HCT116 (cell line): ENCODE measurements around the gene CPA4. TPM values are rescaled to one million over a fixed set of nuclear protein-coding genes. Genes with fewer than 3 reads are reported as not detected.
A peak's percentile ranks its signal among the peaks of the same experiment; 100 is the strongest.

Experiments used
- ATAC-seq: fragments of 200-7000 bp; cut with Tn5 transposase; 2 replicates; pipeline ENCODE4 v1.9.1; 2020; ENCODE audit warnings: mild to moderate bottlenecking, moderate library complexity
- BruUV-seq: library from RNA; stranded (reverse); fragments of 400-500 nt; replicated peaks from 2 replicates; lab custom pipeline; 2021; lab: Mats Ljungman, UMichigan
- CTCF ChIA-PET: fragments of 300-600 bp; sonication (Branson Sonifier 250); formaldehyde crosslinking; loops from one replicate; lab custom pipeline; 2021; ENCODE audit warnings: antibody characterized with exemption; lab: Charles Lee
- POLR2A ChIA-PET: fragments of 300-600, 350-600 bp; sonication (Branson Sonifier 250); formaldehyde crosslinking; loops from one replicate; lab custom pipeline; 2021; ENCODE audit warnings: antibody characterized with exemption; lab: Charles Lee
- RAD21 ChIA-PET, 2 experiments: fragments of 300-600 bp; sonication (Branson Sonifier 250); formaldehyde crosslinking; loops; one replicate each; lab custom pipeline; 2023; ENCODE audit warnings: low total read pairs in 2 of 2; ENCODE audit not compliant: uncharacterized antibody in 2 of 2, unreplicated experiment in 2 of 2, low non-redundant PET in 1 of 2; lab: Charles Lee
- DNase-seq: peaks from one replicate; pipeline ENCODE4 v3.0.0-alpha.2; 2010; ENCODE audit warnings: low read depth, low spot score
- H2AFZ ChIP-seq: fragments of 200-600 bp; shearing (Covaris generic), sonication (generic); 2 replicates; pipeline ENCODE4 v1.6.1; 2017; ENCODE audit warnings: low read depth, mixed run types, mixed read lengths, antibody characterized with exemption, low read length; ENCODE audit not compliant: poor library complexity, severe bottlenecking
- H3K27ac ChIP-seq: 2 replicates; pipeline ENCODE4 v1.5.1; 2012; ENCODE audit warnings: low read depth, low read length
- H3K27me3 ChIP-seq: fragments of 200-600 bp; sonication (generic); 2 replicates; pipeline ENCODE4 v1.6.1; 2016; ENCODE audit warnings: mixed run types, low read length, mixed read lengths; ENCODE audit not compliant: insufficient read depth
- H3K36me3 ChIP-seq, 2 experiments: fragments of 200-500 bp in 1 of 2; fragments of 200-600 bp in 1 of 2; sonication (Bioruptor generic) in 1 of 2; sonication (generic) in 1 of 2; 2 replicates each; pipeline versions ENCODE4 v1.5.1 to v1.6.1; 2014 to 2016; ENCODE audit warnings: low read length in 2 of 2, inconsistent platforms in 1 of 2, mixed read lengths in 1 of 2, mixed run types in 1 of 2; ENCODE audit not compliant: insufficient read depth in 2 of 2, control insufficient read depth in 1 of 2
- H3K4me1 ChIP-seq, 2 experiments: fragments of 200-600 bp in 1 of 2; sonication (generic) in 1 of 2; 2 replicates each; pipeline versions ENCODE4 v1.5.1 to v1.6.1; 2012 to 2017; ENCODE audit warnings: low read length in 2 of 2, inconsistent platforms in 1 of 2, mild to moderate bottlenecking in 1 of 2, mixed read lengths in 1 of 2, mixed run types in 1 of 2, moderate library complexity in 1 of 2; ENCODE audit not compliant: insufficient read depth in 2 of 2, control insufficient read depth in 1 of 2
- H3K4me2 ChIP-seq: fragments of 200-600 bp; sonication (generic); 2 replicates; pipeline ENCODE4 v1.6.1; 2017; ENCODE audit warnings: mixed run types, low read length, mixed read lengths
- H3K4me3 ChIP-seq, 2 experiments: fragments of 200-600 bp in 1 of 2; sonication (generic) in 1 of 2; replicated peaks in 1 of 2; 2 replicates each; pipeline ENCODE4 v1.5.1; 2011 to 2016; ENCODE audit warnings: low read length in 2 of 2, control low read depth in 1 of 2, low read depth in 1 of 2, mild to moderate bottlenecking in 1 of 2, mixed read lengths in 1 of 2, mixed run types in 1 of 2
- H3K79me2 ChIP-seq: fragments of 200-600 bp; sonication (generic); 2 replicates; pipeline ENCODE4 v1.6.1; 2017; ENCODE audit warnings: mild to moderate bottlenecking, mixed run types, low read length, moderate library complexity, mixed read lengths; ENCODE audit not compliant: insufficient read depth
- H3K9ac ChIP-seq: fragments of 200-600 bp; sonication (generic); 2 replicates; pipeline ENCODE4 v1.6.1; 2016; ENCODE audit warnings: low read length, mixed read lengths
- H3K9me2 ChIP-seq: fragments of 200-600 bp; sonication (generic), shearing (Covaris generic); 2 replicates; pipeline ENCODE4 v1.6.1; 2017; ENCODE audit warnings: mixed run types, mild to moderate bottlenecking, moderate library complexity; ENCODE audit not compliant: insufficient read depth
- H3K9me3 ChIP-seq, 2 experiments: fragments of 200-500 bp in 1 of 2; fragments of 200-600 bp in 1 of 2; sonication (Bioruptor generic) in 1 of 2; sonication (generic) in 1 of 2; 2 replicates each; pipeline ENCODE4 v1.6.1; 2014 to 2017; ENCODE audit warnings: low read length in 2 of 2, mixed read lengths in 2 of 2, inconsistent platforms in 1 of 2, low read depth in 1 of 2, mild to moderate bottlenecking in 1 of 2, mixed run types in 1 of 2, moderate library complexity in 1 of 2; ENCODE audit not compliant: control insufficient read depth in 1 of 2, insufficient read depth in 1 of 2
- H4K20me1 ChIP-seq: fragments of 200-600 bp; sonication (generic), shearing (Covaris generic); 2 replicates; pipeline ENCODE4 v1.6.1; 2017; ENCODE audit warnings: mixed run types, mild to moderate bottlenecking, moderate library complexity; ENCODE audit not compliant: insufficient read depth
- CBX3 ChIP-seq: IDR thresholded peaks from 2 replicates; pipeline ENCODE4 v1.6.1; 2012; ENCODE audit warnings: low read depth
- ELF1 ChIP-seq: IDR thresholded peaks from 2 replicates; pipeline ENCODE4 v1.6.1; 2012; ENCODE audit warnings: low read depth, borderline replicate concordance
- JUND ChIP-seq: IDR thresholded peaks from 2 replicates; pipeline ENCODE4 v1.6.1; 2012
- POLR2AphosphoS5 ChIP-seq: IDR thresholded peaks from 2 replicates; pipeline ENCODE4 v1.6.1; 2011; ENCODE audit warnings: mild to moderate bottlenecking, low read depth, low read length, moderate library complexity
- REST ChIP-seq: IDR thresholded peaks from 2 replicates; pipeline ENCODE4 v1.6.1; 2012; ENCODE audit warnings: low read depth
- SP1 ChIP-seq: IDR thresholded peaks from 2 replicates; pipeline ENCODE4 v1.6.1; 2012; ENCODE audit warnings: low read depth
- SRF ChIP-seq: IDR thresholded peaks from 2 replicates; pipeline ENCODE4 v1.6.1; 2012; ENCODE audit warnings: low read depth
- TCF7L2 ChIP-seq: IDR thresholded peaks from 2 replicates; pipeline ENCODE4 v1.7.0; 2011; ENCODE audit warnings: borderline replicate concordance, inconsistent platforms; ENCODE audit not compliant: insufficient read depth, insufficient read length; ENCODE audit errors: extremely low read depth
- ZNF274 ChIP-seq: fragments of 200-500 bp; sonication (Bioruptor generic); IDR thresholded peaks from 2 replicates; pipeline ENCODE4 v1.6.1; 2014; ENCODE audit warnings: mild to moderate bottlenecking, low read depth, low read length, inconsistent platforms
- intact Hi-C: fragments of 100-400 bp; cut with micrococcal nuclease; formaldehyde crosslinking; loops from 2 replicates; pipeline ENCODE4 v1.10.0; 2022
- total RNA-seq: library from RNA; stranded (reverse); gene quantifications from one replicate; pipeline ENCODE4 v1.2.1, GENCODE V29; 2021; ENCODE audit not compliant: unreplicated experiment
- TF ChIP-seq, protein P1 (sequence below): IDR thresholded peaks from 2 replicates; pipeline ENCODE4 v1.6.1; 2011; ENCODE audit warnings: mild to moderate bottlenecking, low read length, moderate library complexity; ENCODE audit not compliant: insufficient replicate concordance; ENCODE audit errors: extremely low read depth
- TF ChIP-seq, protein P2 (sequence below): IDR thresholded peaks from 2 replicates; pipeline ENCODE4 v1.6.1; 2012

CPA4 gene
- total RNA-seq, 1 experiment from 2014 or later: 38.7 TPM

- H3K9me2 ChIP-seq: no peaks in the 10 kb centered on the region
- ChIA-PET CTCF (no interaction called here), RAD21 (no interaction called here), POLR2A (no interaction called here)
- H3K36me3 ChIP-seq: no peaks in the 10 kb centered on the region
- H3K79me2 ChIP-seq: no peaks in the 10 kb centered on the region
- H3K4me2 ChIP-seq: peak overlapping the region; percentile 28
- ATAC-seq (peak; percentile 10; the same call in 1 of the 2 replicates), DNase-seq (no peak)
- TF ChIP-seq SRF: no peak
- TF ChIP-seq JUND: no peak
- TF ChIP-seq, protein P1, sequence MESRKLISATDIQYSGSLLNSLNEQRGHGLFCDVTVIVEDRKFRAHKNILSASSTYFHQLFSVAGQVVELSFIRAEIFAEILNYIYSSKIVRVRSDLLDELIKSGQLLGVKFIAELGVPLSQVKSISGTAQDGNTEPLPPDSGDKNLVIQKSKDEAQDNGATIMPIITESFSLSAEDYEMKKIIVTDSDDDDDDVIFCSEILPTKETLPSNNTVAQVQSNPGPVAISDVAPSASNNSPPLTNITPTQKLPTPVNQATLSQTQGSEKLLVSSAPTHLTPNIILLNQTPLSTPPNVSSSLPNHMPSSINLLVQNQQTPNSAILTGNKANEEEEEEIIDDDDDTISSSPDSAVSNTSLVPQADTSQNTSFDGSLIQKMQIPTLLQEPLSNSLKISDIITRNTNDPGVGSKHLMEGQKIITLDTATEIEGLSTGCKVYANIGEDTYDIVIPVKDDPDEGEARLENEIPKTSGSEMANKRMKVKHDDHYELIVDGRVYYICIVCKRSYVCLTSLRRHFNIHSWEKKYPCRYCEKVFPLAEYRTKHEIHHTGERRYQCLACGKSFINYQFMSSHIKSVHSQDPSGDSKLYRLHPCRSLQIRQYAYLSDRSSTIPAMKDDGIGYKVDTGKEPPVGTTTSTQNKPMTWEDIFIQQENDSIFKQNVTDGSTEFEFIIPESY: no peak
- no peak for TF ChIP-seq CBX3
- TF ChIP-seq ZNF274: no peak
- no peak for TF ChIP-seq TCF7L2
- TF ChIP-seq ELF1: no peak
- no peak for TF ChIP-seq POLR2AphosphoS5
- no peak for TF ChIP-seq REST
- TF ChIP-seq, protein P2, sequence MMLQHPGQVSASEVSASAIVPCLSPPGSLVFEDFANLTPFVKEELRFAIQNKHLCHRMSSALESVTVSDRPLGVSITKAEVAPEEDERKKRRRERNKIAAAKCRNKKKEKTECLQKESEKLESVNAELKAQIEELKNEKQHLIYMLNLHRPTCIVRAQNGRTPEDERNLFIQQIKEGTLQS: no peak
- TF ChIP-seq SP1: no peak
- no peak overlapping the region for H3K27ac ChIP-seq
- BruUV-seq: no TSS peak
- intact Hi-C loops: no loop called here
- H3K4me3 ChIP-seq: no peak overlapping the region
- H3K4me1 ChIP-seq: peaks cover 17 to 48% of the 10 kb centered on the region in 2 experiments
- H3K9ac ChIP-seq: no peak overlapping the region
- no peaks in the 10 kb centered on the region for H3K27me3 ChIP-seq
- H3K9me3 ChIP-seq: no peaks in the 10 kb centered on the region
- no peaks in the 10 kb centered on the region for H4K20me1 ChIP-seq
- no peak overlapping the region for H2AFZ ChIP-seq
Measured at GRCh38 chr7:130369110-130369711, 76.2 kb downstream of the CPA4 start.
